DND-41 (cell line): ENCODE data around the gene CARD10.

ENCODE experiments used
- EZH2 ChIP-seq: IDR thresholded peaks from 3 replicates; pipeline ENCODE4 v1.6.1; 2012; ENCODE audit warnings: borderline replicate concordance, low read depth, mild to moderate bottlenecking, moderate library complexity, low read length, inconsistent platforms; ENCODE audit not compliant: severe bottlenecking
- TF ChIP-seq, protein P1 (sequence below): IDR thresholded peaks from 2 replicates; pipeline ENCODE4 v1.5.1; 2012; ENCODE audit warnings: borderline replicate concordance, low read length, moderate library complexity, mild to moderate bottlenecking; ENCODE audit not compliant: poor library complexity, severe bottlenecking; ENCODE audit errors: extremely low read depth

DNA sequence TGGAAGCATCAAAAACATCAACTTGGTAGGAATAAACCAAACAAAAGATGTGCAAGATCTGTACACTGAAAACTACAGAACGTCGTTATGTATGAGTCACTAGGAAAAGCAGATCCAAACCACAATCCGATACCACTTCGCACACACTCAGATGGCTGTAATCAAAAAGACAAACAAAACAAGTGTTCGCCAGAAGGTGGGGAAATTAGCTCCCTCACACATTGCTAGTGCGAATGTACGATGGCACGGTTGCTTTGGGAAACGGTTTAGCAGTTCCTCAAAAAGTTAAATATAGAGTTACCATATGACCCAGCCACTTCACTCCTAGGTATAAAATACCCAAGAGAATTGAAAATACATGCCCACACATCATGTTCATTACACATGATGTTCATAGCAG lies 14.8 kb upstream of the CARD10 start:
- TF ChIP-seq, protein P1, sequence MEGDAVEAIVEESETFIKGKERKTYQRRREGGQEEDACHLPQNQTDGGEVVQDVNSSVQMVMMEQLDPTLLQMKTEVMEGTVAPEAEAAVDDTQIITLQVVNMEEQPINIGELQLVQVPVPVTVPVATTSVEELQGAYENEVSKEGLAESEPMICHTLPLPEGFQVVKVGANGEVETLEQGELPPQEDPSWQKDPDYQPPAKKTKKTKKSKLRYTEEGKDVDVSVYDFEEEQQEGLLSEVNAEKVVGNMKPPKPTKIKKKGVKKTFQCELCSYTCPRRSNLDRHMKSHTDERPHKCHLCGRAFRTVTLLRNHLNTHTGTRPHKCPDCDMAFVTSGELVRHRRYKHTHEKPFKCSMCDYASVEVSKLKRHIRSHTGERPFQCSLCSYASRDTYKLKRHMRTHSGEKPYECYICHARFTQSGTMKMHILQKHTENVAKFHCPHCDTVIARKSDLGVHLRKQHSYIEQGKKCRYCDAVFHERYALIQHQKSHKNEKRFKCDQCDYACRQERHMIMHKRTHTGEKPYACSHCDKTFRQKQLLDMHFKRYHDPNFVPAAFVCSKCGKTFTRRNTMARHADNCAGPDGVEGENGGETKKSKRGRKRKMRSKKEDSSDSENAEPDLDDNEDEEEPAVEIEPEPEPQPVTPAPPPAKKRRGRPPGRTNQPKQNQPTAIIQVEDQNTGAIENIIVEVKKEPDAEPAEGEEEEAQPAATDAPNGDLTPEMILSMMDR, result no peak
- TF ChIP-seq EZH2, result no peak
